ENCODE results near the gene DPAGT1.

DNA sequence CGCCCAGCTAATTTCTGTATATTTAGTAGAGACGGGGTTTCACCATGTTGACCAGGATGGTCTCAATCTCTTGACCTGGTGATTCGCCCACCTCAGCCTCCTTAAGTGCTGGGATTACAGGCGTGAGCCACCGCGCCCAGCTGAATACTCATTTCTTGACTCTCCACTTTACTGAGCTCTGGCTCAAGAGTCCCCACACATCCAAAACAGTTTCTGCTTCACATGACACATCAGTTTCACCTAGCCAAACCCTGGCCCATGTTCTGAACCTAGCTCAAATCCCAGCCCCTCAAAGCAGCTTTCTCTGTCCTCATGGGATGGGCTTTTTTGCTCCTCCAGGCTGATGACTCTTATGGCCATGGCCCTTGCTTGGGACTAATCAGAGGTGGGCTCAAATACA, 54.4 kb downstream of the DPAGT1 start:
- TF ChIP-seq, protein P1, sequence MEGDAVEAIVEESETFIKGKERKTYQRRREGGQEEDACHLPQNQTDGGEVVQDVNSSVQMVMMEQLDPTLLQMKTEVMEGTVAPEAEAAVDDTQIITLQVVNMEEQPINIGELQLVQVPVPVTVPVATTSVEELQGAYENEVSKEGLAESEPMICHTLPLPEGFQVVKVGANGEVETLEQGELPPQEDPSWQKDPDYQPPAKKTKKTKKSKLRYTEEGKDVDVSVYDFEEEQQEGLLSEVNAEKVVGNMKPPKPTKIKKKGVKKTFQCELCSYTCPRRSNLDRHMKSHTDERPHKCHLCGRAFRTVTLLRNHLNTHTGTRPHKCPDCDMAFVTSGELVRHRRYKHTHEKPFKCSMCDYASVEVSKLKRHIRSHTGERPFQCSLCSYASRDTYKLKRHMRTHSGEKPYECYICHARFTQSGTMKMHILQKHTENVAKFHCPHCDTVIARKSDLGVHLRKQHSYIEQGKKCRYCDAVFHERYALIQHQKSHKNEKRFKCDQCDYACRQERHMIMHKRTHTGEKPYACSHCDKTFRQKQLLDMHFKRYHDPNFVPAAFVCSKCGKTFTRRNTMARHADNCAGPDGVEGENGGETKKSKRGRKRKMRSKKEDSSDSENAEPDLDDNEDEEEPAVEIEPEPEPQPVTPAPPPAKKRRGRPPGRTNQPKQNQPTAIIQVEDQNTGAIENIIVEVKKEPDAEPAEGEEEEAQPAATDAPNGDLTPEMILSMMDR (IDR thresholded peaks at IDR 0.05) = no peak
- TF ChIP-seq POLR2A (IDR thresholded peaks at IDR 0.05) = no peak
